Naive thymus-derived CD4-positive, alpha-beta T cell (primary cell): ENCODE data around the gene VAMP5. TPM values are rescaled to one million over a fixed set of nuclear protein-coding genes. Genes with fewer than 3 reads are reported as not detected.
A peak's percentile ranks its signal among the peaks of the same experiment; 100 is the strongest.

Source experiments
- ATAC-seq: fragments of 150-1000 bp; cut with Tn5 transposase; 2 replicates; pipeline ENCODE4 v1.10.0; 2021; ENCODE audit warnings: mild to moderate bottlenecking, moderate library complexity
- CTCF ChIA-PET: fragments of 350-600 bp; sonication (Branson Sonifier 250); formaldehyde crosslinking; loops from one replicate; lab custom pipeline; 2021; ENCODE audit warnings: antibody characterized with exemption; lab: Charles Lee
- POLR2A ChIA-PET: fragments of 350-600 bp; sonication (Branson Sonifier 250); formaldehyde crosslinking; loops from one replicate; lab custom pipeline; 2021; ENCODE audit warnings: antibody characterized with exemption, inconsistent platforms; lab: Charles Lee
- DNase-seq, 9 donors: peaks; one replicate each; pipeline versions ENCODE4 v3.0.0 to v3.0.0-alpha.2; 2020 to 2022; ENCODE audit warnings: mixed read lengths in 1 of 9
- H3K27ac ChIP-seq: one replicate; pipeline ENCODE4 v1.7.0; 2013; ENCODE audit warnings: mild to moderate bottlenecking, low read depth, low read length, moderate library complexity
- H3K27me3 ChIP-seq, 2 donors: one replicate each; pipeline ENCODE4 v1.7.0; 2013; ENCODE audit warnings: low read length in 2 of 2, mild to moderate bottlenecking in 2 of 2, moderate library complexity in 2 of 2; ENCODE audit not compliant: control insufficient read depth in 2 of 2, insufficient read depth in 2 of 2
- H3K36me3 ChIP-seq, 3 experiments: 1 replicate in 2 of 3; 2 replicates in 1 of 3; pipeline ENCODE4 v1.7.0; 2013; ENCODE audit warnings: low read length in 3 of 3, mild to moderate bottlenecking in 3 of 3, moderate library complexity in 1 of 3; ENCODE audit not compliant: insufficient read depth in 3 of 3, control insufficient read depth in 2 of 3
- H3K4me1 ChIP-seq, 2 donors: one replicate each; pipeline ENCODE4 v1.7.0; 2013; ENCODE audit warnings: low read length in 2 of 2, mild to moderate bottlenecking in 2 of 2, moderate library complexity in 1 of 2; ENCODE audit not compliant: control insufficient read depth in 2 of 2, insufficient read depth in 2 of 2
- H3K4me3 ChIP-seq: 2 replicates; pipeline ENCODE4 v1.7.0; 2013; ENCODE audit warnings: mild to moderate bottlenecking, low read length
- H3K9me3 ChIP-seq, 3 experiments: 1 replicate in 2 of 3; 2 replicates in 1 of 3; pipeline ENCODE4 v1.7.0; 2013; ENCODE audit warnings: low read length in 3 of 3; ENCODE audit not compliant: control insufficient read depth in 2 of 3
- H3K27ac Mint-ChIP-seq, 9 donors: one replicate each; pipeline ENCODE4 v1.8.0; 2020 to 2022; ENCODE audit warnings: mixed read lengths in 9 of 9, mild to moderate bottlenecking in 8 of 9, moderate library complexity in 5 of 9, inconsistent platforms in 2 of 9
- H3K27me3 Mint-ChIP-seq, 5 donors: one replicate each; pipeline ENCODE4 v1.8.0; 2021 to 2022; ENCODE audit warnings: mixed read lengths in 5 of 5, mild to moderate bottlenecking in 1 of 5
- H3K36me3 Mint-ChIP-seq, 5 donors: one replicate each; pipeline ENCODE4 v1.8.0; 2020 to 2022; ENCODE audit warnings: mixed read lengths in 5 of 5, mild to moderate bottlenecking in 3 of 5, inconsistent platforms in 1 of 5
- H3K4me1 Mint-ChIP-seq, 7 donors: one replicate each; pipeline ENCODE4 v1.8.0; 2020 to 2022; ENCODE audit warnings: mixed read lengths in 7 of 7, mild to moderate bottlenecking in 3 of 7, inconsistent platforms in 1 of 7
- H3K4me3 Mint-ChIP-seq, 10 donors: one replicate each; pipeline ENCODE4 v1.8.0; 2020 to 2022; ENCODE audit warnings: mild to moderate bottlenecking in 10 of 10, mixed read lengths in 10 of 10, moderate library complexity in 6 of 10, inconsistent platforms in 2 of 10
- H3K9me3 Mint-ChIP-seq, 11 donors: one replicate each; pipeline ENCODE4 v1.8.0; 2020 to 2022; ENCODE audit warnings: mixed read lengths in 11 of 11, mild to moderate bottlenecking in 4 of 11, inconsistent platforms in 1 of 11, moderate library complexity in 1 of 11
- intact Hi-C, 2 donors: fragments of 100-400 bp; cut with micrococcal nuclease; formaldehyde crosslinking; loops; one replicate each; pipeline ENCODE4 v1.15.1; 2023
- polyA plus RNA-seq, 2 donors: library from polyadenylated mRNA; unstranded; fragments of 300-500 nt; fragmentation: Illumina TruSeq; gene quantifications; one replicate each; pipeline ENCODE4 v1.2.3, GENCODE V29; 2021
- total RNA-seq, 6 experiments: library from RNA in 5 of 6; stranded (reverse) in 5 of 6; gene quantifications; 1 replicate in 5 of 6; 2 replicates in 1 of 6; pipeline ENCODE4 v1.2.3 and lab custom pipeline; 2021 to 2026

The VAMP5 gene
- total and polyA plus RNA-seq, 7 experiments from 2014 or later = 25.6 to 121 (median 37.0) TPM

DNA sequence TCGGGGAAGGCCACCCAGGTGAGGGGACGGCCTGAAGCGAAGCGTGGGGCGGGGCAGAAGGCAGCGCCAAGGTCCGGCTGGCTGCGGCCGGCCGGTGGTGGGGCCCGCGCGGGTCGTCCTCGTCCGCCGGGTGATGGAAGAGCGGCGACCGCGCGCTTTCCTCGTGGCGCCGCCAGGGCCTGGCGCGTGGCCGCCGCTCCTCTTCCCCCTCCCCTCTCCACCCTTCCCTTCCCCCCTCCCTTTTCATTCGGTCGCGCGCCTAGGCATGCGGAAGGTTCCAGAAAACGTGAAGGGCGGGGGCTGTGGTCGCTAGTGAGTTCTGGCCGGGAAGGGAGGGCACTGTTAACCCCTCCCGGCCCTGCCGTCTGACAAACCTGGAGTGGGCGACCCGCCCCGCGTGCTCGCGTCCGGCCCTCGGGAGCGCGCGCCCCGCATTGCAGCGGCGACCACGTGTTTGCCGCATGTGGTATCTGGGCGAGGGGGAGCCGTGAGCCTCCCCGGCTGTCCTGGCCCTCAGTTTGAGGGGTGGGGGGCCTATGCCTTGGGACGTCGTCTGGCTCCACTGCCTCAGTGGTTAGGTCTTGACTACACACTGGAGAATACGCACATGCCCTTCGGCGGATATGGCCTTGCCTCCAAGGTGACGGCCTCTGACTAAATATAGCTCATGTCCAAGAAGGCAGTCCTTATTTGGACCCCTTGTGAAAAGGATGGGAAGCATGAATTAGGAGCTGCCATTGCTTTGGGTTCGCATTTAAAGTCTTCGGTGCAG, 44.7 kb upstream of the VAMP5 start:
- H3K4me1 ChIP-seq = peaks cover 19 to 27% of the 10 kb centered on the region in 2 donors
- intact Hi-C loops = loop anchor here (1.0 to 5.0 kb wide), 13 partner anchors 13 to 348 kb away; partner anchors contain the start of genes ELMOD3 (in 2 of the 2), GGCX (in 2 of the 2), RETSAT (in 2 of the 2) and SH2D6 (in 2 of the 2)
- ChIA-PET POLR2A (interaction anchor here (0.6 to 5.7 kb wide), 30 partner anchors 11 to 901 kb away, joined by 3 to 74 read pairs (median 6); partner anchors contain the start of genes C2orf68, CAPG, ELMOD3 and GGCX), CTCF (interaction anchor here (0.6 to 3.5 kb wide), 8 partner anchors 12 to 120 kb away, joined by 3 to 31 read pairs (median 3); partner anchors contain the start of gene GGCX)
- no peaks in the 10 kb centered on the region for H3K9me3 ChIP-seq
- H3K4me3 ChIP-seq = peak overlapping the region; percentile 92
- peak; percentile 60 to 84 (median 75) for DNase-seq
- H3K36me3 ChIP-seq = peaks cover 17 to 40% (median 21%) of the 10 kb centered on the region in 3 experiments
- H3K36me3 Mint-ChIP-seq = peaks cover 21 to 42% (median 24%) of the 10 kb centered on the region in 5 donors
- H3K27me3 ChIP-seq = no peaks in the 10 kb centered on the region
- H3K4me1 Mint-ChIP-seq = peaks cover 14 to 64% (median 52%) of the 10 kb centered on the region in 7 donors
- no peaks in the 10 kb centered on the region for H3K27me3 Mint-ChIP-seq
- peaks cover 0 to 1% (median 0%) of the 10 kb centered on the region in 11 donors for H3K9me3 Mint-ChIP-seq
- peak overlapping the region; percentile 91 to 98 (median 95) for H3K4me3 Mint-ChIP-seq
- peak overlapping the region; percentile 90 to 97 (median 94) for H3K27ac Mint-ChIP-seq
- peak overlapping the region; percentile 84 for H3K27ac ChIP-seq
- peak; percentile 78 for ATAC-seq

DNA sequence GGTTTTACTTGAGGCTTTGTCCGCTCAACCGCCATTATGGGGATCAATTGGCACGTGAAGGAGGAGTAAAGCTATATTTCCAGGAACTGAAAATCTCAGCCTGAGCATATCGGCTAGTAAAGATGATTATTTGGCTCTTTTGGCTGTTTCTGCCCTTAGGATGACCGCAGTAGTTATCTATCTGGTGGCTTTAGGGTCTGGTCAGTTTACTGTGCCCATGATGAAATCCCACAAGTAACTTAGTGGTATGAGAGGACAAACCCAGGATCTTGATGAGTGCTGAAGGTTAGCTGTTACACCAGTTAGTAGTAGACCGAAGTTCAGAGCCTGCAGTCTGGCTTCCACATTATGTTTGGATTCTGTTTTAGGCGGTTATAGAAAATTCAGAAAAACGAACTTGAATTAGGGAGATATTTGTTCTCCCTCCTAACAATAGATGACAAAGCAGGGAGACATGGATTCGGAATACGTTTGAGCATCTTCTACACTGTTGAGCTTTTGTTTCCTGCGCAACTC, 44.0 kb upstream of the VAMP5 start:
- peaks cover 21 to 42% (median 24%) of the 10 kb centered on the region in 5 donors for H3K36me3 Mint-ChIP-seq
- ChIA-PET CTCF (interaction anchor here (0.6 to 3.5 kb wide), 6 partner anchors 11 to 119 kb away, joined by 3 to 31 read pairs (median 3); partner anchors contain the start of gene GGCX), POLR2A (interaction anchor here (0.6 to 5.7 kb wide), 15 partner anchors 10 to 213 kb away, joined by 3 to 74 read pairs (median 11); partner anchors contain the start of genes CAPG, ELMOD3, GGCX and RETSAT)
- H3K27ac Mint-ChIP-seq = peak overlapping the region; percentile 79 to 95 (median 91)
- H3K9me3 Mint-ChIP-seq = peaks cover 0 to 1% (median 0%) of the 10 kb centered on the region in 11 donors
- intact Hi-C loops = no loop called here
- H3K27me3 ChIP-seq = no peaks in the 10 kb centered on the region
- peaks cover 17 to 42% (median 21%) of the 10 kb centered on the region in 3 experiments for H3K36me3 ChIP-seq
- no peaks in the 10 kb centered on the region for H3K9me3 ChIP-seq
- ATAC-seq (no peak), DNase-seq (no peak)
- H3K4me1 Mint-ChIP-seq = peaks cover 14 to 64% (median 52%) of the 10 kb centered on the region in 7 donors
- peak overlapping the region; percentile 91 to 98 (median 94) for H3K4me3 Mint-ChIP-seq
- H3K27ac ChIP-seq = peak overlapping the region; percentile 84
- H3K27me3 Mint-ChIP-seq = no peaks in the 10 kb centered on the region
- peak overlapping the region; percentile 92 for H3K4me3 ChIP-seq
- peaks cover 19 to 27% of the 10 kb centered on the region in 2 donors for H3K4me1 ChIP-seq

- Mint-ChIP-seq H3K27me3 (no peaks in the 10 kb centered on the region), H3K27ac (peak overlapping the region in 5 of 9 donors; percentile 1 to 92 (median 90)), H3K4me3 (peak overlapping the region in 8 of 10 donors; percentile 91 to 98 (median 94)), H3K9me3 (no peaks in the 10 kb centered on the region), H3K36me3 (peaks cover 21 to 42% (median 24%) of the 10 kb centered on the region in 5 donors), H3K4me1 (peaks cover 12 to 63% (median 52%) of the 10 kb centered on the region in 7 donors)
- ChIA-PET POLR2A (interaction anchor here (0.8 to 5.7 kb wide), 9 partner anchors 9 to 214 kb away, joined by 3 to 74 read pairs (median 5); partner anchors contain the start of genes GGCX, SH2D6 and TGOLN2), CTCF (interaction anchor here (0.6 to 1.5 kb wide), 4 partner anchors 10 to 147 kb away, joined by 3 to 5 read pairs (median 4); no protein-coding TSS in a partner anchor)
- Histone ChIP-seq H3K36me3 (peaks cover 17 to 51% (median 21%) of the 10 kb centered on the region in 3 experiments), H3K4me1 (peaks cover 19 to 27% of the 10 kb centered on the region in 2 donors), H3K27me3 (no peaks in the 10 kb centered on the region), H3K9me3 (no peaks in the 10 kb centered on the region), H3K4me3 (peak overlapping the region; percentile 92), H3K27ac (peak overlapping the region; percentile 84)
- intact Hi-C loops = no loop called here
- no peak for DNase-seq
- no peak for ATAC-seq
Measured at GRCh38 chr2:85541262-85541661, 43.0 kb upstream of the VAMP5 start.

- ChIA-PET POLR2A (interaction anchor here (0.8 to 5.7 kb wide), 7 partner anchors 9 to 215 kb away, joined by 3 to 74 read pairs (median 5); partner anchors contain the start of genes GGCX, SH2D6 and TGOLN2), CTCF (interaction anchor here (0.6 to 0.9 kb wide), 3 partner anchors 10 to 147 kb away, joined by 3 to 5 read pairs (median 3); no protein-coding TSS in a partner anchor)
- intact Hi-C loops = no loop called here
- Histone ChIP-seq H3K9me3 (no peaks in the 10 kb centered on the region), H3K27me3 (no peaks in the 10 kb centered on the region), H3K4me3 (no peak overlapping the region), H3K4me1 (peaks cover 19 to 27% of the 10 kb centered on the region in 2 donors), H3K27ac (no peak overlapping the region), H3K36me3 (peaks cover 17 to 51% (median 21%) of the 10 kb centered on the region in 3 experiments)
- H3K27ac Mint-ChIP-seq = peak overlapping the region in 4 of 9 donors; percentile 33 to 92 (median 90)
- H3K36me3 Mint-ChIP-seq = peaks cover 21 to 42% (median 24%) of the 10 kb centered on the region in 5 donors
- DNase-seq = no peak
- peak overlapping the region in 4 of 10 donors; percentile 94 to 97 (median 96) for H3K4me3 Mint-ChIP-seq
- H3K4me1 Mint-ChIP-seq = peaks cover 12 to 56% (median 50%) of the 10 kb centered on the region in 7 donors
- no peaks in the 10 kb centered on the region for H3K27me3 Mint-ChIP-seq
- ATAC-seq = no peak
- H3K9me3 Mint-ChIP-seq = no peaks in the 10 kb centered on the region
Measured at GRCh38 chr2:85541753-85542457, 42.3 kb upstream of the VAMP5 start.

DNA sequence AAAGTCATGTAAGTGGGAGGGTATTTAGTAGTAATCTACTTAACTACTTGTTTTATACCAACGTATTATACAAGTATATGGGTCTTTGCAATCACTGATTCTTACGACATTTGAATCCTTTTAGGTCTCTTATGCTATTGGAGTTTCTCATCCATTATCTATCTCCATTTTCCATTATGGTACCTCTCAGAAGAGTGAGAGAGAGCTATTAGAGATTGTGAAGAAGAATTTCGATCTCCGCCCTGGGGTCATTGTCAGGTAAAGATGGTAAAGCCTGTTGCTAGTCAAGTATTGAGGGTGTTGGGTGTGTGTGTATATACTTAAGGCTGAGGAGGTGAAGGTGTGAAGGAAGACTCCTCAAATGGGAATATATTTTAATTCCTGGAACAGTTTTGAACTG, 41.5 kb upstream of the VAMP5 start:
- H3K4me3 Mint-ChIP-seq = peak overlapping the region in 1 of 10 donors; percentile 30

More for the DNA sequence above, 41.5 kb upstream of the VAMP5 start:
- no peaks in the 10 kb centered on the region for H3K27me3 Mint-ChIP-seq
- Histone ChIP-seq H3K4me3 (no peak overlapping the region), H3K27ac (no peak overlapping the region), H3K27me3 (no peaks in the 10 kb centered on the region), H3K4me1 (peaks cover 10 to 19% of the 10 kb centered on the region in 2 donors), H3K36me3 (peaks cover 17 to 51% (median 21%) of the 10 kb centered on the region in 3 experiments), H3K9me3 (no peaks in the 10 kb centered on the region)
- POLR2A ChIA-PET = interaction anchor here (1.3 kb wide), 1 partner anchor 9 kb away, joined by 5 read pairs; no protein-coding TSS in a partner anchor
- intact Hi-C loops = no loop called here
- DNase-seq = no peak
- peaks cover 21 to 43% (median 24%) of the 10 kb centered on the region in 5 donors for H3K36me3 Mint-ChIP-seq
- H3K9me3 Mint-ChIP-seq = no peaks in the 10 kb centered on the region
- H3K27ac Mint-ChIP-seq = peak overlapping the region in 4 of 9 donors; percentile 1 to 90 (median 18)
- no peak for ATAC-seq
- CTCF ChIA-PET = interaction anchor here (1.4 to 1.6 kb wide), 2 partner anchors 9 to 123 kb away, joined by 4 to 11 read pairs; no protein-coding TSS in a partner anchor
- H3K4me1 Mint-ChIP-seq = peaks cover 8 to 47% (median 41%) of the 10 kb centered on the region in 7 donors
